ENCODE measurements around the gene PAX9.

DNA sequence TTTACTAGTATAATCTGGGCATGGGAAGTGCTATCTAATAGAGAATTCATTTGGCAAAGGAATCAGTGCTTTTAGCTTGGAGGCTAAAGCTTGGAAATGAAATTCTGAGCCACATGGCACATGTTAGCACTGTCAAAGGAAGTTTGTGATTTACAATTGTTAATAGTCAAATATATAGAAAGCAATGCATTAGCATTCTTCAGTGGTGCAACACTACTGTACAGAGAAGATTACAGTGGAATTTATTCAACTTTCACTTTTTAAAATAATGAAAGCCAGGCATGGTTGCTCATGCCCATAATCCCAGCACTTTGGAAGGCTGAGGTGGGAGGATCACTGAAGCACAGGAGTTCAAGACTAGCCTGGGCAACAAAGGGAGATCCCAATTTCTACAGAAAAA lies 45.9 kb downstream of the PAX9 start:
- TF ChIP-seq, protein P1, sequence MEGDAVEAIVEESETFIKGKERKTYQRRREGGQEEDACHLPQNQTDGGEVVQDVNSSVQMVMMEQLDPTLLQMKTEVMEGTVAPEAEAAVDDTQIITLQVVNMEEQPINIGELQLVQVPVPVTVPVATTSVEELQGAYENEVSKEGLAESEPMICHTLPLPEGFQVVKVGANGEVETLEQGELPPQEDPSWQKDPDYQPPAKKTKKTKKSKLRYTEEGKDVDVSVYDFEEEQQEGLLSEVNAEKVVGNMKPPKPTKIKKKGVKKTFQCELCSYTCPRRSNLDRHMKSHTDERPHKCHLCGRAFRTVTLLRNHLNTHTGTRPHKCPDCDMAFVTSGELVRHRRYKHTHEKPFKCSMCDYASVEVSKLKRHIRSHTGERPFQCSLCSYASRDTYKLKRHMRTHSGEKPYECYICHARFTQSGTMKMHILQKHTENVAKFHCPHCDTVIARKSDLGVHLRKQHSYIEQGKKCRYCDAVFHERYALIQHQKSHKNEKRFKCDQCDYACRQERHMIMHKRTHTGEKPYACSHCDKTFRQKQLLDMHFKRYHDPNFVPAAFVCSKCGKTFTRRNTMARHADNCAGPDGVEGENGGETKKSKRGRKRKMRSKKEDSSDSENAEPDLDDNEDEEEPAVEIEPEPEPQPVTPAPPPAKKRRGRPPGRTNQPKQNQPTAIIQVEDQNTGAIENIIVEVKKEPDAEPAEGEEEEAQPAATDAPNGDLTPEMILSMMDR (conservative IDR thresholded peaks at IDR 0.05 in 1 of 2, IDR thresholded peaks at IDR 0.05 in 1 of 2; ENCODE audit: low read depth in 1 of 2, low read length in 2 of 2), result no peak
- TF ChIP-seq EZH2 (IDR thresholded peaks at IDR 0.05; ENCODE audit: low read length, missing control alignments), result no peak
